HFFc6 (cell line): ENCODE results near the gene NUMB. TPM values are rescaled to one million over a fixed set of nuclear protein-coding genes. Genes with fewer than 3 reads are reported as not detected.

Experiments
- DNase-seq: peaks from one replicate; pipeline ENCODE4 v3.0.0-alpha.2; 2018
- H3K27ac Mint-ChIP-seq: 2 replicates; pipeline ENCODE4 v1.8.0; 2020; ENCODE audit warnings: mild to moderate bottlenecking, mixed read lengths
- H3K27me3 Mint-ChIP-seq: 2 replicates; pipeline ENCODE4 v1.8.0; 2021; ENCODE audit warnings: mild to moderate bottlenecking, moderate library complexity, mixed read lengths; ENCODE audit not compliant: insufficient read depth
- H3K36me3 Mint-ChIP-seq: 2 replicates; pipeline ENCODE4 v1.8.0; 2021; ENCODE audit warnings: low read depth, mixed read lengths
- H3K4me1 Mint-ChIP-seq: 2 replicates; pipeline ENCODE4 v1.8.0; 2020; ENCODE audit warnings: low read depth, mixed read lengths
- H3K4me3 Mint-ChIP-seq: 2 replicates; pipeline ENCODE4 v1.8.0; 2020; ENCODE audit warnings: mild to moderate bottlenecking, moderate library complexity, mixed read lengths
- H3K9me3 Mint-ChIP-seq: 2 replicates; pipeline ENCODE4 v1.8.0; 2020; ENCODE audit warnings: mild to moderate bottlenecking, mixed read lengths
- total RNA-seq, 6 experiments: library from RNA; stranded (reverse); fragmentation: NEBNext Ultra II Directional; extraction: Animal tissue kit (Norgen Biotek cat#: 25700); gene quantifications; 2 replicates in 1 of 6; 3 replicates in 5 of 6; pipeline ENCODE4 v1.2.3, GENCODE V29; 2021
- TF ChIP-seq, protein P1 (sequence below): fragments of 200-600 bp; sonication (generic); IDR thresholded peaks from 2 replicates; pipeline ENCODE4 v1.5.0; 2021; ENCODE audit warnings: antibody characterized with exemption, mild to moderate bottlenecking

NUMB gene
- total RNA-seq, 6 experiments from 2014 or later = 60.1 to 80.8 (median 71.4) TPM

DNA sequence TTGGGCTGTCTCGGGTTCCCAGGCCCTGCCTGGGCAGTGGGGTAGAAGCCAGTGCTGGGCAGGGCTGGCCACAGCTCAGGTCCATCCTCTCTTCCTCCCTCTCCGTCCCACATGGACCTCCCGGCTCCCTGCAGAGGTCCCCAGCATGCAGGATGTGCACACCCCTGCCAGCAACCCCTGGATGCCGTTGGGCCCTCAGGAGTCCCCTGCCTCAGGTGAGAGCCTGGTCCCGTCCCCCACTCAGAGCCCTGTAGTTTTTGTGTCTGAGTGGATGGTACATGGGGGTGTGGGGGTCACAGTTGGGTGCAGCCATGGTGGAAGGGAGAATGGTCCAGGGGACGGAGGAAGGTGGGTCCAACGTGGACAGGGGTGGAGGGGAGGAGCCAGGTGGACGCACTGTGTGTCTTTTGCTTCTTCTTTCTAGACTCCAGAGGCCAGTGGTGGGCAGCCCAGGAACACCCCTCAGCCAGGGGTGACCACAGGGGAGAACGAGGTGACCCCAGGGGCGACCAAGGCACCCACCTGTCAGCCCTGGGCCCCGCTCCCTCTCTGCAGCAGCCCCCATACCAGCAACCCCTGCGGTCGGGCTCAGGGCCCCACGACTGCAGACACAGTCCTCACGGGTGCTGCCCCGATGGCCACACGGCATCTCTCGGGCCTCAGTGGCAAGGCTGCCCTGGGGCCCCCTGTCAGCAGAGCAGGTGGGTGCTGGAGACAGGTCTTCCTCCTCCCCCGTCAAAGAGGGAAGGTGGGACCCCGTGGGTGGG lies 199.3 kb downstream of the NUMB start:
- Mint-ChIP-seq H3K27me3 (peaks cover 1% of the 10 kb centered on the region; the same call in 1 of the 2 replicates), H3K36me3 (no peaks in the 10 kb centered on the region), H3K4me3 (no peak overlapping the region), H3K9me3 (no peaks in the 10 kb centered on the region), H3K4me1 (peaks cover 5% of the 10 kb centered on the region; the same call in 1 of the 2 replicates), H3K27ac (no peak overlapping the region)
- TF ChIP-seq, protein P1, sequence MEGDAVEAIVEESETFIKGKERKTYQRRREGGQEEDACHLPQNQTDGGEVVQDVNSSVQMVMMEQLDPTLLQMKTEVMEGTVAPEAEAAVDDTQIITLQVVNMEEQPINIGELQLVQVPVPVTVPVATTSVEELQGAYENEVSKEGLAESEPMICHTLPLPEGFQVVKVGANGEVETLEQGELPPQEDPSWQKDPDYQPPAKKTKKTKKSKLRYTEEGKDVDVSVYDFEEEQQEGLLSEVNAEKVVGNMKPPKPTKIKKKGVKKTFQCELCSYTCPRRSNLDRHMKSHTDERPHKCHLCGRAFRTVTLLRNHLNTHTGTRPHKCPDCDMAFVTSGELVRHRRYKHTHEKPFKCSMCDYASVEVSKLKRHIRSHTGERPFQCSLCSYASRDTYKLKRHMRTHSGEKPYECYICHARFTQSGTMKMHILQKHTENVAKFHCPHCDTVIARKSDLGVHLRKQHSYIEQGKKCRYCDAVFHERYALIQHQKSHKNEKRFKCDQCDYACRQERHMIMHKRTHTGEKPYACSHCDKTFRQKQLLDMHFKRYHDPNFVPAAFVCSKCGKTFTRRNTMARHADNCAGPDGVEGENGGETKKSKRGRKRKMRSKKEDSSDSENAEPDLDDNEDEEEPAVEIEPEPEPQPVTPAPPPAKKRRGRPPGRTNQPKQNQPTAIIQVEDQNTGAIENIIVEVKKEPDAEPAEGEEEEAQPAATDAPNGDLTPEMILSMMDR = no peak
- DNase-seq = no peak

DNA sequence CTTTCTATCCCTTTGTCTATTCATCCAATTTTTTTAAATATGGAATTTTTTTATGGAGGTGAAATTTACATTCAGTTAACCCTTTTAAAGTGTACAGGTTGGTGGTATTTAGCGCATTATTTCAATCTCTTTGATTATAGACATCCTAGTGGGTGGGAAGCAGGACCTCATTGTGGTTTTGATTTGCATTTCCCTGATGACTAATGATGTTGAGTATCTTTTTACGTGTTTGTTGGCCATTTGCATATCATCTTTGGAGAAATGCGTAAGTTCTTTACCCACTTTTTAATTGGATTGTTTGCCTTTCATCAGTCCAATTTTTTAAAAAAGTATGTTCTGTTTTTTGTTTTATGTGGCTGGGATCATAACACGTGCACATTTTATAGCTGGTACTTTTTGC lies 200.3 kb downstream of the NUMB start:
- TF ChIP-seq, protein P1 = no peak
- DNase-seq = no peak
- Mint-ChIP-seq H3K36me3 (no peaks in the 10 kb centered on the region), H3K4me1 (peaks cover 5% of the 10 kb centered on the region; the same call in 1 of the 2 replicates), H3K9me3 (no peaks in the 10 kb centered on the region), H3K27me3 (peaks cover 1% of the 10 kb centered on the region; the same call in 1 of the 2 replicates), H3K4me3 (no peak overlapping the region), H3K27ac (no peak overlapping the region)

GRCh38 chr14:73255693-73256225 lies 202.6 kb downstream of the NUMB start:
- Mint-ChIP-seq H3K4me3 (no peak overlapping the region), H3K27me3 (peaks cover 1% of the 10 kb centered on the region; the same call in 1 of the 2 replicates), H3K27ac (no peak overlapping the region)

DNA sequence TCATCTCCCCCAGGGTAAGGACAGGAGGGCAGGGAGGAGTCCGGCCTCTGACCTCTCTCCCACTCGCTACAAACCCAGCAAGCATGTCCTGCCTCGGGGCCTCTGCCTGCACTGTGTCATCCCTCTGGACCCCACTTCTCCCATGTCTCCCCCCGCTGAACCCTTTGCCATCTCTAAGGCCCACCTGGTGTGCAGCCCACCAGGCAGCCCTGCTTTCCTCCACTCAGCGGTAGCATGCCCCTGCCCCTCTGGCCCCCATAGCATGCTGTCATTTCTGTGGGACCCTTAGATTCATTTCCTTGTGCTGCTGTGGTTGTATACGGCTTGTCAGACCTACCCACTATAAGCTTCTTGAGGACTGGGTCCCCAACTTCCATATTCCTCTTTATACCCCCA lies 203.3 kb downstream of the NUMB start:
- peaks cover 2% of the 10 kb centered on the region for H3K27me3 Mint-ChIP-seq
- no peak overlapping the region for H3K27ac Mint-ChIP-seq

More at GRCh38 chr14:73255693-73256225, 202.6 kb downstream of the NUMB start:
- no peaks in the 10 kb centered on the region for H3K36me3 Mint-ChIP-seq
- H3K4me1 Mint-ChIP-seq = peaks cover 5% of the 10 kb centered on the region; the same call in 1 of the 2 replicates
- TF ChIP-seq, protein P1 = no peak
- no peaks in the 10 kb centered on the region for H3K9me3 Mint-ChIP-seq
- DNase-seq = no peak

DNA sequence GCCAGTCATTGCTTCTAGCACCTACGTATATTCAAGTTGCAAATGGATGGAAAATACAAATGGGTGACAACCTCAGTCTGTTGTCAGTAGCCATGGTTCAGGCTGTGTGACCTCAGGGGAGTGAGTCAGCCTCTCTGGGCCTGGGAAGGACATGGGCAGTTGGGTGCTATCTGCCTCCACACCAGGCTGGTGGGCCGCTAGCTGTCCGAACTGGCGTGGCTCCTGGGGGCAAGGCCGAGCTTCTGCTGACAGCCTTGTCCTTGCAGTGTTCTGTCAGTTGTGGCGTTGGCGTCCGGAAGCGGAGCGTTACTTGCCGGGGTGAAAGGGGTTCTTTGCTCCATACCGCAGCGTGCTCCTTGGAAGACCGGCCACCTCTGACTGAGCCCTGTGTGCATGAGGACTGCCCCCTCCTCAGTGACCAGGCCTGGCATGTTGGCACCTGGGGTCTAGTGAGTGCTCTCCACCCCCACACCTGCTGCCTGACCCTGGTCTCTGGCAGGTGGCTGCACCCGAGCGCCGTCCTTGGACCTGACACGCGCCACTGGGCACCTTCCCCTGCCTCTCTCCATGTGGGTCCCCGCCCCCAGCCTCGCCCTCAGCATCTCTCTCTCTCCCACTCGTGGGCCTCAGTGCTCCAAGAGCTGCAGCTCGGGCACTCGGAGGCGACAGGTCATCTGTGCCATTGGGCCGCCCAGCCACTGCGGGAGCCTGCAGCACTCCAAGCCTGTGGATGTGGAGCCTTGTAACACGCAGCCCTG lies 203.9 kb downstream of the NUMB start:
- no peak for DNase-seq
- Mint-ChIP-seq H3K27me3 (peaks cover 2% of the 10 kb centered on the region), H3K27ac (no peak overlapping the region), H3K36me3 (no peaks in the 10 kb centered on the region), H3K9me3 (no peaks in the 10 kb centered on the region), H3K4me1 (peaks cover 5% of the 10 kb centered on the region; the same call in 1 of the 2 replicates), H3K4me3 (no peak overlapping the region)
- TF ChIP-seq, protein P1 = no peak

More for the DNA sequence above, 203.3 kb downstream of the NUMB start:
- TF ChIP-seq, protein P1 = no peak
- no peak overlapping the region for H3K4me3 Mint-ChIP-seq
- no peaks in the 10 kb centered on the region for H3K9me3 Mint-ChIP-seq
- peaks cover 5% of the 10 kb centered on the region; the same call in 1 of the 2 replicates for H3K4me1 Mint-ChIP-seq
- DNase-seq = no peak
- no peaks in the 10 kb centered on the region for H3K36me3 Mint-ChIP-seq
